ENCODE measurements around the gene PRAC1.

- TF ChIP-seq CTCF (IDR thresholded peaks at IDR 0.05), result no peak
- TF ChIP-seq POLR2AphosphoS5 (IDR thresholded peaks at IDR 0.05), result no peak
- no peak for TF ChIP-seq POLR2A (IDR thresholded peaks at IDR 0.05; ENCODE audit: low read depth)
Measured at GRCh38 chr17:48730240-48730550, 7.9 kb upstream of the PRAC1 start.
